Mucosa of descending colon (tissue), 3 donors: ENCODE measurements around the gene FEM1A. TPM values are rescaled to one million over a fixed set of nuclear protein-coding genes. Genes with fewer than 3 reads are reported as not detected.

Experiments
- ATAC-seq: fragments of 200-7000 bp; cut with Tn5 transposase; one replicate; pipeline ENCODE4 v1.9.1; 2020; ENCODE audit warnings: mild to moderate bottlenecking, moderate library complexity
- DNase-seq, 3 donors: peaks; one replicate each; pipeline ENCODE4 v3.0.0-alpha.2; 2020
- H3K36me3 ChIP-seq: fragments of 200-600 bp; one replicate; pipeline ENCODE4 v1.8.0; 2021; ENCODE audit warnings: low read depth, mild to moderate bottlenecking
- H3K4me1 ChIP-seq: fragments of 200-600 bp; one replicate; pipeline ENCODE4 v1.8.0; 2021; ENCODE audit warnings: low read depth, mild to moderate bottlenecking
- H3K4me3 ChIP-seq: fragments of 200-600 bp; one replicate; pipeline ENCODE4 v1.8.0; 2021; ENCODE audit warnings: mild to moderate bottlenecking
- H3K9me3 ChIP-seq: fragments of 200-600 bp; one replicate; pipeline ENCODE4 v1.8.0; 2021; ENCODE audit warnings: mild to moderate bottlenecking
- intact Hi-C, 2 donors: fragments of 100-400 bp; cut with DNase I in 1 of 2; cut with micrococcal nuclease in 1 of 2; formaldehyde crosslinking; loops; one replicate each; pipeline versions ENCODE4 v1.11.0 to v1.11.1; 2022; cut with DNase I, micrococcal nuclease
- total RNA-seq, 3 donors: library from RNA; stranded (reverse); fragmentation: NEBNext Ultra II Directional in 2 of 3; extraction: Animal tissue kit (Norgen Biotek cat#: 25700) in 2 of 3; gene quantifications; one replicate each; pipeline versions ENCODE4 v1.2.1 to v1.2.4, GENCODE V29; 2021 to 2023
- TF ChIP-seq, protein P1 (sequence below): fragments of 200-600 bp; IDR thresholded peaks from one replicate; pipeline ENCODE4 v1.8.0; 2022; ENCODE audit warnings: antibody characterized with exemption, mild to moderate bottlenecking
- donor health status: DM: no; HTN: no; CAD: no; lungs with moderate emphysema.
- donor health status: DM: no; HTN: no; CAD: no.
- donor health status: DM: no; HTN: yes; CAD: no.

The FEM1A gene
- total RNA-seq, 3 donors from 2014 or later, result 10.5 to 15.2 (median 11.4) TPM

DNA sequence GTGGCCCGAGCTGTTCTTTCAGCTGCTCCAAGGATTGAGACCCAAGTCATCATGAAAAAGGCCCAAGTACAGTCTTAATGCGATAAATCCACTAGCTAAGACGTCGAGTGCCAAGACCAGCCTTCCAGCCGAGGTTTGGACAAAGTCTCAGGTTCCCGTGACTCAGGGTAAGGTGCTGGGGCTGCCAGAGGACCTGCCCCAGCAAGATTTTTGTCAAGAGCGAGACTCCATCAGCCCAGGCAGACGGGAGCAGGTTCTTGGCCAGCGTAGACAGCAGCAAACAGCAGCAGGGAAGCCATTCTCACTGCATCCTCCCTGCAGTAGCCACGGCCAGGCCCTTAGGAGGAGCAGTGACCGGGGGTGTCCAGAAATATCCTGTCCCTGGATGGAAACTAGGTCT, 3.4 kb downstream of the FEM1A start:
- TF ChIP-seq, protein P1, sequence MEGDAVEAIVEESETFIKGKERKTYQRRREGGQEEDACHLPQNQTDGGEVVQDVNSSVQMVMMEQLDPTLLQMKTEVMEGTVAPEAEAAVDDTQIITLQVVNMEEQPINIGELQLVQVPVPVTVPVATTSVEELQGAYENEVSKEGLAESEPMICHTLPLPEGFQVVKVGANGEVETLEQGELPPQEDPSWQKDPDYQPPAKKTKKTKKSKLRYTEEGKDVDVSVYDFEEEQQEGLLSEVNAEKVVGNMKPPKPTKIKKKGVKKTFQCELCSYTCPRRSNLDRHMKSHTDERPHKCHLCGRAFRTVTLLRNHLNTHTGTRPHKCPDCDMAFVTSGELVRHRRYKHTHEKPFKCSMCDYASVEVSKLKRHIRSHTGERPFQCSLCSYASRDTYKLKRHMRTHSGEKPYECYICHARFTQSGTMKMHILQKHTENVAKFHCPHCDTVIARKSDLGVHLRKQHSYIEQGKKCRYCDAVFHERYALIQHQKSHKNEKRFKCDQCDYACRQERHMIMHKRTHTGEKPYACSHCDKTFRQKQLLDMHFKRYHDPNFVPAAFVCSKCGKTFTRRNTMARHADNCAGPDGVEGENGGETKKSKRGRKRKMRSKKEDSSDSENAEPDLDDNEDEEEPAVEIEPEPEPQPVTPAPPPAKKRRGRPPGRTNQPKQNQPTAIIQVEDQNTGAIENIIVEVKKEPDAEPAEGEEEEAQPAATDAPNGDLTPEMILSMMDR, result no peak
- Histone ChIP-seq H3K4me1 (peaks cover 17% of the 10 kb centered on the region), H3K4me3 (no peak overlapping the region), H3K36me3 (peaks cover 7% of the 10 kb centered on the region), H3K9me3 (no peaks in the 10 kb centered on the region)
- ATAC-seq (no peak), DNase-seq (no peak)
- intact Hi-C loops, result no loop called here

- H3K36me3 ChIP-seq, result peaks cover 7% of the 10 kb centered on the region
- DNase-seq (no peak), ATAC-seq (no peak)
- intact Hi-C loops, result no loop called here
- no peak overlapping the region for H3K4me3 ChIP-seq
- TF ChIP-seq, protein P1, result no peak
- H3K9me3 ChIP-seq, result no peaks in the 10 kb centered on the region
- H3K4me1 ChIP-seq, result peaks cover 17% of the 10 kb centered on the region
Observed at GRCh38 chr19:4795400-4795799, 3.9 kb downstream of the FEM1A start.

GRCh38 chr19:4800591-4801081, 9.1 kb downstream of the FEM1A start:
- Histone ChIP-seq H3K36me3 (no peaks in the 10 kb centered on the region), H3K4me1 (no peaks in the 10 kb centered on the region), H3K4me3 (no peak overlapping the region), H3K9me3 (no peaks in the 10 kb centered on the region)
- ATAC-seq (no peak), DNase-seq (no peak)
- intact Hi-C loops, result loop anchor here (5.0 to 10.0 kb wide), 2 partner anchors 54 to 68 kb away; no protein-coding TSS in a partner anchor
- TF ChIP-seq, protein P1, result no peak

- intact Hi-C loops, result loop anchor here (5.0 to 10.0 kb wide), 2 partner anchors 54 to 69 kb away; no protein-coding TSS in a partner anchor
- Histone ChIP-seq H3K4me1 (no peaks in the 10 kb centered on the region), H3K36me3 (no peaks in the 10 kb centered on the region), H3K4me3 (no peak overlapping the region), H3K9me3 (no peaks in the 10 kb centered on the region)
- ATAC-seq (no peak), DNase-seq (no peak)
- TF ChIP-seq, protein P1, result no peak
Observed at GRCh38 chr19:4801085-4801619, 9.6 kb downstream of the FEM1A start.

- TF ChIP-seq, protein P1, result no peak
- no peaks in the 10 kb centered on the region for H3K4me1 ChIP-seq
- H3K4me3 ChIP-seq, result no peak overlapping the region
- intact Hi-C loops, result loop anchor here (5.0 to 10.0 kb wide), 2 partner anchors 52 to 70 kb away; no protein-coding TSS in a partner anchor
- no peaks in the 10 kb centered on the region for H3K9me3 ChIP-seq
- no peaks in the 10 kb centered on the region for H3K36me3 ChIP-seq
- ATAC-seq (no peak), DNase-seq (no peak)
Observed at GRCh38 chr19:4802711-4803110, 11.2 kb downstream of the FEM1A start.
